ENCODE data around the gene OTULINL. TPM values are rescaled to one million over a fixed set of nuclear protein-coding genes. Genes with fewer than 3 reads are reported as not detected.

Gene OTULINL
- total and polyA plus RNA-seq, 12 donors: 2.6 to 76.9 (median 8.0) TPM

GRCh38 chr5:14587150-14587549 lies 5.6 kb downstream of the OTULINL start:
- Histone ChIP-seq H3K4me3 (no peak overlapping the region), H3K4me1 (replicated peaks in 1 of 2) (peaks cover 0 to 14% of the 10 kb centered on the region in 2 donors), H3K36me3 (replicated peaks in 1 of 2) (no peaks in the 10 kb centered on the region), H3K9me3 (replicated peaks in 1 of 3) (no peaks in the 10 kb centered on the region), H3K27me3 (no peaks in the 10 kb centered on the region), H3K27ac (peak overlapping the region in 3 of 5 donors; percentile 27 to 67 (median 45))
- no peak for TF ChIP-seq CTCF (IDR thresholded peaks at IDR 0.05)
- no peak for TF ChIP-seq POLR2A (IDR thresholded peaks at IDR 0.05)
- 71 to 87% (median 74%) methylated on average over 6 of the region's 6 CpGs for WGBS, 4 donors
- DNase-seq: peak in 5 of 7 donors; percentile 39 to 71 (median 68)
- intact Hi-C loops (cut with DNase I): no loop called here

GRCh38 chr5:14588145-14588544 lies 6.6 kb downstream of the OTULINL start:
- H3K27ac ChIP-seq: peak overlapping the region in 2 of 5 donors; percentile 45 to 67
- 70 to 83% (median 74%) methylated on average over 2 of the region's 2 CpGs for WGBS, 4 donors
- peak in 2 of 7 donors; percentile 21 to 48 for DNase-seq
- no peak overlapping the region for H3K4me3 ChIP-seq
- intact Hi-C loops (cut with DNase I): no loop called here
- TF ChIP-seq POLR2A (IDR thresholded peaks at IDR 0.05) (no peak), CTCF (IDR thresholded peaks at IDR 0.05) (no peak)
- H3K27me3 ChIP-seq: no peaks in the 10 kb centered on the region
- H3K4me1 ChIP-seq (replicated peaks in 1 of 2): peaks cover 0 to 4% of the 10 kb centered on the region in 2 donors
- H3K36me3 ChIP-seq (replicated peaks in 1 of 2): no peaks in the 10 kb centered on the region
- no peaks in the 10 kb centered on the region for H3K9me3 ChIP-seq (replicated peaks in 1 of 3)

GRCh38 chr5:14588758-14589543 lies 7.4 kb downstream of the OTULINL start:
- H3K27me3 ChIP-seq: no peaks in the 10 kb centered on the region

More at GRCh38 chr5:14588758-14589543, 7.4 kb downstream of the OTULINL start:
- intact Hi-C loops (cut with DNase I): no loop called here
- WGBS, 4 donors: 71 to 79% (median 72%) methylated on average over 10 of the region's 10 CpGs
- Histone ChIP-seq H3K9me3 (replicated peaks in 1 of 3) (no peaks in the 10 kb centered on the region), H3K4me3 (no peak overlapping the region), H3K4me1 (replicated peaks in 1 of 2) (peaks cover 0 to 5% of the 10 kb centered on the region in 2 donors), H3K27ac (peak overlapping the region in 2 of 5 donors; percentile 45 to 55), H3K36me3 (replicated peaks in 1 of 2) (no peaks in the 10 kb centered on the region)
- TF ChIP-seq CTCF (IDR thresholded peaks at IDR 0.05) (no peak), POLR2A (IDR thresholded peaks at IDR 0.05) (no peak)
- peak in 1 of 7 donors; percentile 54 for DNase-seq

All from adrenal gland (tissue), 12 donors.